Measurements from ENCODE around the gene LSM10.
A peak's percentile ranks its signal among the peaks of the same experiment; 100 is the strongest.

Gene LSM10

GRCh38 chr1:36398370-36398977, 766 bp upstream of the LSM10 start:
- no peak for DNase-seq (ENCODE audit: insufficient read length, low spot score)
- no peak for TF ChIP-seq SPI1 (IDR thresholded peaks at IDR 0.05; ENCODE audit: low read depth, low read length)
- no peak for TF ChIP-seq POLR2AphosphoS5 (IDR thresholded peaks at IDR 0.05; ENCODE audit: low read depth, low read length)
- no peak for TF ChIP-seq PAX5 (IDR thresholded peaks at IDR 0.05; ENCODE audit: insufficient read depth, low read length, severe bottlenecking)
- TF ChIP-seq TAF1 (IDR thresholded peaks at IDR 0.05; ENCODE audit: low read depth, low read length) = no peak
- TF ChIP-seq POU2F2 (IDR thresholded peaks at IDR 0.05; ENCODE audit: low read depth, low read length) = no peak
- TF ChIP-seq POLR2A (IDR thresholded peaks at IDR 0.05; ENCODE audit: low read depth, low read length) = no peak
- FAIRE-seq = no peak

- no peak for DNase-seq (ENCODE audit: insufficient read length, low spot score)
- peak; percentile 82 for FAIRE-seq
- TF ChIP-seq POLR2AphosphoS5 (IDR thresholded peaks at IDR 0.05; ENCODE audit: low read depth, low read length) (no peak), TAF1 (IDR thresholded peaks at IDR 0.05; ENCODE audit: low read depth, low read length) (no peak), PAX5 (IDR thresholded peaks at IDR 0.05; ENCODE audit: insufficient read depth, low read length, severe bottlenecking) (no peak), POU2F2 (IDR thresholded peaks at IDR 0.05; ENCODE audit: low read depth, low read length) (no peak)
These were observed 678 bp downstream of the LSM10 start for GRCh38 chr1:36397083-36397377.

- FAIRE-seq = no peak
- no peak for DNase-seq (ENCODE audit: insufficient read length, low spot score)
- TF ChIP-seq POU2F2 (IDR thresholded peaks at IDR 0.05; ENCODE audit: low read depth, low read length) = no peak
- TF ChIP-seq POLR2AphosphoS5 (IDR thresholded peaks at IDR 0.05; ENCODE audit: low read depth, low read length) = no peak
- TF ChIP-seq POLR2A (IDR thresholded peaks at IDR 0.05; ENCODE audit: low read depth, low read length) = no peak
- no peak for TF ChIP-seq SPI1 (IDR thresholded peaks at IDR 0.05; ENCODE audit: low read depth, low read length)
- no peak for TF ChIP-seq PAX5 (IDR thresholded peaks at IDR 0.05; ENCODE audit: insufficient read depth, low read length, severe bottlenecking)
- TF ChIP-seq TAF1 (IDR thresholded peaks at IDR 0.05; ENCODE audit: low read depth, low read length) = no peak
These were observed 1.3 kb downstream of the LSM10 start for GRCh38 chr1:36396359-36396758.

- no peak for FAIRE-seq
- no peak for TF ChIP-seq SPI1 (IDR thresholded peaks at IDR 0.05; ENCODE audit: low read depth, low read length)
- no peak for TF ChIP-seq POLR2A (IDR thresholded peaks at IDR 0.05; ENCODE audit: low read depth, low read length)
- no peak for TF ChIP-seq POLR2AphosphoS5 (IDR thresholded peaks at IDR 0.05; ENCODE audit: low read depth, low read length)
- TF ChIP-seq POU2F2 (IDR thresholded peaks at IDR 0.05; ENCODE audit: low read depth, low read length) = no peak
- TF ChIP-seq TAF1 (IDR thresholded peaks at IDR 0.05; ENCODE audit: low read depth, low read length) = no peak
- TF ChIP-seq PAX5 (IDR thresholded peaks at IDR 0.05; ENCODE audit: insufficient read depth, low read length, severe bottlenecking) = no peak
- no peak for DNase-seq (ENCODE audit: insufficient read length, low spot score)
These were observed 4.0 kb downstream of the LSM10 start for GRCh38 chr1:36393686-36394085.

GRCh38 chr1:36392836-36393235, 4.9 kb downstream of the LSM10 start:
- DNase-seq (ENCODE audit: insufficient read length, low spot score) (no peak), FAIRE-seq (no peak)
- TF ChIP-seq TAF1 (IDR thresholded peaks at IDR 0.05; ENCODE audit: low read depth, low read length) = no peak
- no peak for TF ChIP-seq POU2F2 (IDR thresholded peaks at IDR 0.05; ENCODE audit: low read depth, low read length)
- TF ChIP-seq PAX5 (IDR thresholded peaks at IDR 0.05; ENCODE audit: insufficient read depth, low read length, severe bottlenecking) = no peak
- TF ChIP-seq SPI1 (IDR thresholded peaks at IDR 0.05; ENCODE audit: low read depth, low read length) = no peak
- TF ChIP-seq POLR2A (IDR thresholded peaks at IDR 0.05; ENCODE audit: low read depth, low read length) = no peak
- no peak for TF ChIP-seq POLR2AphosphoS5 (IDR thresholded peaks at IDR 0.05; ENCODE audit: low read depth, low read length)

GRCh38 chr1:36391271-36391670, 6.4 kb downstream of the LSM10 start:
- FAIRE-seq (no peak), DNase-seq (ENCODE audit: insufficient read length, low spot score) (no peak)
- TF ChIP-seq POLR2AphosphoS5 (IDR thresholded peaks at IDR 0.05; ENCODE audit: low read depth, low read length) (no peak), POLR2A (IDR thresholded peaks at IDR 0.05; ENCODE audit: low read depth, low read length) (no peak), PAX5 (IDR thresholded peaks at IDR 0.05; ENCODE audit: insufficient read depth, low read length, severe bottlenecking) (no peak), TAF1 (IDR thresholded peaks at IDR 0.05; ENCODE audit: low read depth, low read length) (no peak), POU2F2 (IDR thresholded peaks at IDR 0.05; ENCODE audit: low read depth, low read length) (no peak), SPI1 (IDR thresholded peaks at IDR 0.05; ENCODE audit: low read depth, low read length) (no peak)

- FAIRE-seq (peak; percentile 67), DNase-seq (ENCODE audit: insufficient read length, low spot score) (no peak)
- no peak for TF ChIP-seq TAF1 (IDR thresholded peaks at IDR 0.05; ENCODE audit: low read depth, low read length)
- no peak for TF ChIP-seq POLR2A (IDR thresholded peaks at IDR 0.05; ENCODE audit: low read depth, low read length)
- TF ChIP-seq POU2F2 (IDR thresholded peaks at IDR 0.05; ENCODE audit: low read depth, low read length) = no peak
- TF ChIP-seq POLR2AphosphoS5 (IDR thresholded peaks at IDR 0.05; ENCODE audit: low read depth, low read length) = no peak
- peak; percentile 81 for TF ChIP-seq SPI1 (IDR thresholded peaks at IDR 0.05; ENCODE audit: low read depth, low read length)
These were observed 7.3 kb downstream of the LSM10 start for GRCh38 chr1:36390411-36390810.

- no peak for TF ChIP-seq TAF1 (IDR thresholded peaks at IDR 0.05; ENCODE audit: low read depth, low read length)
- TF ChIP-seq POLR2AphosphoS5 (IDR thresholded peaks at IDR 0.05; ENCODE audit: low read depth, low read length) = no peak
- TF ChIP-seq POU2F2 (IDR thresholded peaks at IDR 0.05; ENCODE audit: low read depth, low read length) = no peak
- no peak for TF ChIP-seq SPI1 (IDR thresholded peaks at IDR 0.05; ENCODE audit: low read depth, low read length)
- no peak for TF ChIP-seq PAX5 (IDR thresholded peaks at IDR 0.05; ENCODE audit: insufficient read depth, low read length, severe bottlenecking)
- TF ChIP-seq POLR2A (IDR thresholded peaks at IDR 0.05; ENCODE audit: low read depth, low read length) = no peak
- DNase-seq (ENCODE audit: insufficient read length, low spot score) = no peak
- FAIRE-seq = no peak
These were observed 7.7 kb downstream of the LSM10 start for GRCh38 chr1:36389999-36390398.

- FAIRE-seq (no peak), DNase-seq (ENCODE audit: insufficient read length, low spot score) (no peak)
- TF ChIP-seq POU2F2 (IDR thresholded peaks at IDR 0.05; ENCODE audit: low read depth, low read length) (no peak), POLR2A (IDR thresholded peaks at IDR 0.05; ENCODE audit: low read depth, low read length) (no peak)
These were observed 8.4 kb downstream of the LSM10 start for GRCh38 chr1:36389261-36389660.

GRCh38 chr1:36387141-36387949, 10.4 kb downstream of the LSM10 start:
- no peak for DNase-seq (ENCODE audit: insufficient read length, low spot score)
- peak; percentile 54 for FAIRE-seq
- TF ChIP-seq TAF1 (IDR thresholded peaks at IDR 0.05; ENCODE audit: low read depth, low read length) (no peak), PAX5 (IDR thresholded peaks at IDR 0.05; ENCODE audit: insufficient read depth, low read length, severe bottlenecking) (no peak), POLR2AphosphoS5 (IDR thresholded peaks at IDR 0.05; ENCODE audit: low read depth, low read length) (no peak), POU2F2 (IDR thresholded peaks at IDR 0.05; ENCODE audit: low read depth, low read length) (no peak), POLR2A (IDR thresholded peaks at IDR 0.05; ENCODE audit: low read depth, low read length) (no peak), SPI1 (IDR thresholded peaks at IDR 0.05; ENCODE audit: low read depth, low read length) (no peak)
